ENCODE measurements around the gene PARD6B.

DNA sequence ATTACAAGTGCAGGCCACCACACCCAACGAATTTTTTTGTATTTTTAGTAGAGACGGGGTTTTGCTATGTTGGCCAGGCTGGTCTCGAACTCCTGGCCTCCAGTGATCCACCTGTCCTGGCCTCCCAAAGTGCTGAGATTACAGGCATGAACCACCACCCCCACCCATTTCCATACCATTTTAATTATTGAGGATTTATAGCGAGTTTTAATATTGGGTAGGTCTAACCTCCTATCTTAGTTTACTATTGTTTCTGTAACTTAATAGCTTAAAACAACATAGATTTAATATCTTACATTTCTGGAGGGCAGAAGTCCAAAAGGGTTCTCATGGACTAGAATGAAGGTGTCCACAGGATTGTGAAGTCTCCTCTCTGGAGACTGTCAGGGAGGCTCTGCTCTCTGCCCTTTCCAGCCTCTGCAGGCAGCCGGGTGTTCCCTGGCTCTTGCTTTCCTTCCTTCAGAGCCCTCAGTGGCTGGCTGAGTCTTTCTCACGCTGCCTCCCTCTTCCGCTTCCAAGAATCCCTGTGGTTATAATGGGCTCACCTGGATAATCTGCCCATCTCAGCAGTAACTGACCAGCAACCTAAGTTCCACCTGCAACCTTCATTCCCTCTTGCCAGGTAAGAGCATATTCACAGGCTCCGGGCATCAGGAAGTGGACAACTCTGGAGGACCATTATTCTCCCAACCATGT, 44.9 kb downstream of the PARD6B start:
- TF ChIP-seq, protein P1, sequence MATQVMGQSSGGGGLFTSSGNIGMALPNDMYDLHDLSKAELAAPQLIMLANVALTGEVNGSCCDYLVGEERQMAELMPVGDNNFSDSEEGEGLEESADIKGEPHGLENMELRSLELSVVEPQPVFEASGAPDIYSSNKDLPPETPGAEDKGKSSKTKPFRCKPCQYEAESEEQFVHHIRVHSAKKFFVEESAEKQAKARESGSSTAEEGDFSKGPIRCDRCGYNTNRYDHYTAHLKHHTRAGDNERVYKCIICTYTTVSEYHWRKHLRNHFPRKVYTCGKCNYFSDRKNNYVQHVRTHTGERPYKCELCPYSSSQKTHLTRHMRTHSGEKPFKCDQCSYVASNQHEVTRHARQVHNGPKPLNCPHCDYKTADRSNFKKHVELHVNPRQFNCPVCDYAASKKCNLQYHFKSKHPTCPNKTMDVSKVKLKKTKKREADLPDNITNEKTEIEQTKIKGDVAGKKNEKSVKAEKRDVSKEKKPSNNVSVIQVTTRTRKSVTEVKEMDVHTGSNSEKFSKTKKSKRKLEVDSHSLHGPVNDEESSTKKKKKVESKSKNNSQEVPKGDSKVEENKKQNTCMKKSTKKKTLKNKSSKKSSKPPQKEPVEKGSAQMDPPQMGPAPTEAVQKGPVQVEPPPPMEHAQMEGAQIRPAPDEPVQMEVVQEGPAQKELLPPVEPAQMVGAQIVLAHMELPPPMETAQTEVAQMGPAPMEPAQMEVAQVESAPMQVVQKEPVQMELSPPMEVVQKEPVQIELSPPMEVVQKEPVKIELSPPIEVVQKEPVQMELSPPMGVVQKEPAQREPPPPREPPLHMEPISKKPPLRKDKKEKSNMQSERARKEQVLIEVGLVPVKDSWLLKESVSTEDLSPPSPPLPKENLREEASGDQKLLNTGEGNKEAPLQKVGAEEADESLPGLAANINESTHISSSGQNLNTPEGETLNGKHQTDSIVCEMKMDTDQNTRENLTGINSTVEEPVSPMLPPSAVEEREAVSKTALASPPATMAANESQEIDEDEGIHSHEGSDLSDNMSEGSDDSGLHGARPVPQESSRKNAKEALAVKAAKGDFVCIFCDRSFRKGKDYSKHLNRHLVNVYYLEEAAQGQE (IDR thresholded peaks at IDR 0.05; ENCODE audit: low read depth), result no peak
- TF ChIP-seq POLR2AphosphoS5 (IDR thresholded peaks at IDR 0.05; ENCODE audit: low read depth, low read length), result no peak
- no peak for TF ChIP-seq POLR2A (IDR thresholded peaks at IDR 0.05; ENCODE audit: borderline replicate concordance, extremely low read depth, insufficient read depth, insufficient read length)
- TF ChIP-seq SRF (IDR thresholded peaks at IDR 0.05; ENCODE audit: low read depth), result no peak

Data from HCT116 (cell line).